ENCODE data around the gene PIM3.

The PIM3 gene

DNA sequence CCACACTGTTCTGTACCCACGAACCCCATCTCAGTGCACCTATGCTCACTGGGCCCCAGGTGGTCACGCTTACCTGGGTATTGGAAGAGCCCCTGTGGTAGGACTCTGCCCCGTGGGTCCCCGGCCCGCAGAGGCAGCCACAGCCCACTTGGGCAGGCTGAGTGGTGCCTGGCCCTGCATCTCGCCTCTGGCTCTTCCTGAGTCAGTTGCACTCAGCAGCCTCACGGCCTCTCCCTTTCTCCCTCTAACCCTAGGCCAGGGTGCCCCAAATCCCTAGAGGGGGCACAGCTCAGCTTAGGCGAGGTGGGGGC, 32.4 kb upstream of the PIM3 start:
- DNase-seq (ENCODE audit: low read depth) = no peak

DNA sequence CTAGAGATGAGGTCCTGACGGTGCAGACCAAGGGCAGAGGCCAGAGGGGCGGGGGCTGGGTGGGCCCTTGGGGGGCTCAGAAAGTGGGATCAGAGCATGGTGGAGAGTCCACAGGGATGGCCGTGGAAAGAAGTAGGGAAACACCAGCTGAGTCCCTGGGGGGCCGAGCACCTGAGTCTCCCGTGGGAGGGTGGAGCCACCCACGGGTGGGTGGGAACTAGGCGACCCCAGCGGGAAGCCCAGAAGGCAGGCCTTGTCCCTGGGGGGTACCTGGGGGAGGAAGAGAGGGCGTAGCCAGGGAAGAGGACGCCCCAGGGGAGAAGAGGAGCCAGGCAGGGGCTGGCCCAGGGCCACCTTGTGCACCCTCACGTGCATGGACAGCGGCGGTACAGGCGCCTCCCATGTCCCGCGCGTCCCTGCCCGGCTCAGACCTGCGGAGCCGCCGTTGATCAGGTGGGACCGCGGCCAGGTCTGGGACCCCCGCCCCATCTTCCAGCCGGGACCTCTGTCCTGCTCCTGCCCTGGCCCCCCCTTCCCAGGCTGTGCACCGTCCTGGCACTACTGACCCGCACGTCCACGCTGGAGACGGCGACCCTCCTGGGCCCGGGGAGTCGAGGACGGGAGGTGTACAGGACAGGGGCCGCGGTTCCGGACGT, 31.9 kb upstream of the PIM3 start:
- no peak for DNase-seq (ENCODE audit: low read depth)

- no peak for DNase-seq (ENCODE audit: low read depth)
These were observed 31.2 kb upstream of the PIM3 start for GRCh38 chr22:49929211-49929979.

DNA sequence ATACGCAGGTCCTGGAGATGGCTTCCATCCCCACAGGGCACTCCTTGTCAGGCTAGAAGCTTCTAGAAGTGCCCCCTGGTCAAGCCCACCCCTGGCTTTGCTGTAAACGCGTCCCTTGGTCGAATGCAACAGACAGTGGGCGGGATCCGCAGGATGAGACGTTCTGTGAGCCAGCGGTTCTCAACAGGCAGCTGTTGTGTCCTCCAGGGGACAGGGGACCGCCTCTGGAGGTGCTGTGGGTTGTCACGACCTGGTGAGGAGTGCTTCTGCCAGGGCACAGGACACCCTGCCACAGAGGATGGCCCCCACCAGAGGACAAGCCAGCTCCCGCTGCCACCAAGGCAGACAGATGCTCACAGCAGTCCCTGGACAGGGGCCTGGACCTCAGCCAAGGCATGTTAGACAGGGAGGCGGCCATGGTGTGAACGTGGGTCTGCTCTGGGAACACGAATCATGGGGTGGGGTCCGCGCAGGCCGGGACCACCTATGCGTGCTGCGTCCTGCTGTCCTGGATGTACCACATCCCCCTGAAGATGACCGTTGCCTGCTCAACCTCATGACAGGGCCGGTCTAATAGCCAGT, 30.5 kb upstream of the PIM3 start:
- DNase-seq (ENCODE audit: low read depth) = no peak

DNA sequence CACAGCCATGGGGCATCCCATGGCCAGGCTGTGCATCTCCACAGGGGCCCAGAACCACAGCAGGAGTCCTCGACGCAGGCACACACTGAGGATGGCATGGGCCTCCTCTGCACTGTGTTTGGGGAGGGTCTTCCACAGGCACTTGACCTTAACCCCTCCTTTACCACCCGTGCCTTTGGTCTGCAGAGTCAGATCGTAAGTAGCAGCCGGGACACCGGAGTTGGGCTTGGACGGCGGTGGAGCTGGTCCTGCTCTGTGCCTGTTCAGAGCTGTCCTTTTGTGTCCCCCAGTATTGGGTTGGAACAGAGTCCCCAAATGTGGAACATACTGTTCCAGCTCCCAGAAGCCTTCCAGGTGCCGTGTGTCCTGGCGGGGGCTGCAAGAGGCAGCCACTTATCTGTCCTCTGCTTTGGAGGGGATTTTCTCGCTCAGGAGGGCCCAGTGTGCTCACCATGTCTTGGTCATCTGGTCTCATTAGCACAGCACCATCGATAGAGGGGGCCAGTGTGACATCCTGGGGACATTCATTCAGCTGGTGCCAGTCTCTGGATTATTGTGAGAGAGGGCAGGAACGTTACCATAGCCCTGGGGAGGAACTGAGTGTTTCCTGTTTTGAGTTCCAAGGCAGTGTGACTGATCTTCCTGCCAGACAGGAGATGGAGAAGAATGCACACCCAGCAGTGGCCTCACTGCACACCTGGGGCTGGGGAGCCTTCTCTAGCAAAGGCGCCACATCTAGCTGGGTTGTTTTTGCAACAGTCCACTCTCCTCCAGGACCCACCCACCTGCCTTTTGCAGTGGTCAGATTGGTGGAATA, 29.8 kb upstream of the PIM3 start:
- DNase-seq (ENCODE audit: low read depth) = no peak

DNA sequence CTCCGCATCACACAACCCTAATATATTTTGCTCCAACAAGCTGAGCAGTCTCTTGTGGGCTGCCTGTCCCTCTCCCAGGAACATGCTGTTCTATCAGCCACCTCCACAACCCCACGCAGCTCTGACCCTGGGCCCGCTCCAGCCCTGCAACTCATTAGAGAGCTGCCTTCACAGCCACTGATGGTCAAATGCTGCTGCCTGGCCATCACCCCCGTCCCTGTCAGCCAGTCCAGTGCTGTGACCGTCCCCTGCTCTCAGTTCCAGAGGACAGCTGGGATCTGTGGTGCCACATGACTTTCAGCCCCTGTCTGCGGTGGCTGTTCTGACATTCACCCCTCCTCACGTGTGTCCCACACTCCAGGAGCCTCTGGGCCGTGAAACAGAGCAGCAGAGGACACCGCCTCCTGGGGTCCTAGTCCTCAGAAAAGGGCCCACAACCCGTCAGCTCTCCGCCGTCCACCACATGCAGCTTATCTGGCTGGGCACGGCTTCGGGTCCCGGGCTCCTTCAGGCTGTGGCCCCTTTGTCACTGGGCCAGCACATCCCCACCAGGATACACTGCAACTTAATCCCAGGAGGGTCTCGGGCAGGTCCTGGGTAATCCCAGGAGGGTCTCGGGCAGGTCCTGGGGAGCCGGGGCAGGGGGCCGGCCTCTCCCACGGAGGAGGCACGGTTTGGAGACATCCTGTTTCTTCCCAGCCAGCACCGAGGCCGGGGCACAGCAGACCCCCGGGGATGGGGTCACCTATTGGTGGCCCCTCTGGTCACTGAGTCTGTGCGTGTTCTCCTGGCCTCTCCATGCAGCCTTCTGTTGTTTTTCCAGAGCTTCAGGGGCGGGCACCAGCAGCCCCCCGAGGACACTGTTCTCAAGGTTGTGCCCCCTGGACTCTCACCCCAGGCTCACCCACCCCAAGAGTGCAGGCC, 27.1 kb upstream of the PIM3 start:
- DNase-seq (ENCODE audit: low read depth) = no peak

GRCh38 chr22:49934160-49934890, 26.2 kb upstream of the PIM3 start:
- no peak for DNase-seq (ENCODE audit: low read depth)

- DNase-seq (ENCODE audit: low read depth) = no peak
These were observed 25.5 kb upstream of the PIM3 start for GRCh38 chr22:49934891-49935557.

DNA sequence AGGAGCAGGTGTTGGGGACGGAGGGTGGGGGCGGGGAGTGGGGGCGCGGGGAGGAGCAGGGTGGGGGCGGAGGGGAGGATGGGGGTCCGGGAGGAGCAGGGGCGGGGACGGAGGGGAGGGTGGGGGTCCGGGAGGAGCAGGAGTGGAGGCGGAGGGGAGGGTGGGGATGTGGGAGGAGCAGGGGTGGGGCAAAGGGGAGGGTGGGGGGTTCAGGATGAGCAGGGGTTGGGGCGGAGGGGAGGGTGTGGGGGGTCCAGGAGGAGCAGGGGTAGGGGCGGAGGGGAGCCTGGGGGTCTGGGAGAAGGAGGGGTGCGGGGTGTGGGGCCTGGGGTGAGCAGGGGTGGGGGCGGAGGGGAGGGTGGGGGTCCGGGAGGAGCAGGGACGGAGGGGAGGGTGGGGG, 25.0 kb upstream of the PIM3 start:
- DNase-seq (ENCODE audit: low read depth) = no peak

GRCh38 chr22:49936018-49936972, 24.3 kb upstream of the PIM3 start:
- DNase-seq (ENCODE audit: low read depth) = no peak

DNA sequence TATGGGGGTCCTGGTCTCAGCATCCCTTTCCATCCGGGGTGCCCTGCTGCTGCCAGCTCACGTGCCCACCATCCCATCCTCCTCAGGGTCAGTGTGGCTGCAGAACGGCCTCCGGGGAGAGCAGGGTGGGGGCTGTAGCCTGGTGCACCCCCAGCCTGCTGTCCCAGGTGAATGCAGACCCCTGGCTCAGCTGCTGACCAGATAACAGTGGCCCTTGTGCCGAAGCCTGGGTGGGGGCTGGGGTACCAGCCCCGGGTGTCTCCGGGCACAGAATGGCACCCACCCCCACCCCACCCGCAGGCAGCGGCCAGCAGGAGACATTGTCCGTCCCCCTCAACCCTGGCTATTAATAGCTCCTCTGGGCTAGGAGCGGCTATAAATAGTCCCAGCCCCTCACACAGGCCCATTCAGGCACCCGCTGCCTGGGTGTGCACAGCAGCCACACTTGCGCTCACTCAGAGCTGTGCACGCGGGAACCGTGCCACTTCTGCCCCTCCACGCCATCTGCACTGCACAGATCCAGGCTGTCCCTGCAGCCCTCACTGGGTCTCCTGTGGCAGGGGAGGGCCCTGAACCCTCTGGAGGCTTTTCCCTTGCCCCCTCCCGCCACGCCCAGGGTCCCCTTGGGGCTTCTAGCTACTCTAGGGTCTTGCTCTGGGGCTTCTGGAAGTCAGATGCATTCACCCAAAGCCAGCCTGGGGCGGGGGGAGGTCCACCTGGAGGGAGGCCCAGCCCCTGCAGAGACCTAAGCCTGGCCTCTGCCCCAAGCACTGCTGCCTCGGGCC, 23.4 kb upstream of the PIM3 start:
- no peak for DNase-seq (ENCODE audit: low read depth)

- no peak for DNase-seq (ENCODE audit: low read depth)
These were observed 22.6 kb upstream of the PIM3 start for GRCh38 chr22:49937758-49938564.

DNA sequence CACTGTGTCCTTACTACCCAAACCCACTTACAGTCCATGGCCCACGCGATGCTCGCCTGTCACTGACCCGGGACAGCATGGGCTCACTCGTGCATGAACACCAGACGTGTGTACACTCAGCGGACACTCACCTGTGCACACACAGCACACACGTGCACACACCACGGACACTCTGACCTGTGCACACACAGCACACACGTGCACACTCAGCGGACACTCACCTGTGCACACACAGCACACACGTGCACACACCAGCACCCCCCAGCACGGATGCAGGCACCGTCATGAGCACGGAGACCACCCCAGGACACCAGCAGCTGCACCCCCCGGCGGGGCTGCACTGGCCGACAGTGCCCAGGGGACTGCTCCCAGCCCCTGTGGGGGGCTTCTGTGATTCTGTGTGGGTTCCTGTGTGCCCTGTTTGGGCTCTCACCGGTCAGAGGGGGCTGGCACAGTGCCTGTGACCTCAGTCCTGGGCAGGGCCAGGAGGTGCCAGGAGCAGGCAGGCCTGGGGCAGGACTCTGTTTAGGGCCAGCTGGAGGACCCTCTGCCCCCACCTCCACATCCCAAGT, 21.9 kb upstream of the PIM3 start:
- DNase-seq (ENCODE audit: low read depth) = no peak

DNA sequence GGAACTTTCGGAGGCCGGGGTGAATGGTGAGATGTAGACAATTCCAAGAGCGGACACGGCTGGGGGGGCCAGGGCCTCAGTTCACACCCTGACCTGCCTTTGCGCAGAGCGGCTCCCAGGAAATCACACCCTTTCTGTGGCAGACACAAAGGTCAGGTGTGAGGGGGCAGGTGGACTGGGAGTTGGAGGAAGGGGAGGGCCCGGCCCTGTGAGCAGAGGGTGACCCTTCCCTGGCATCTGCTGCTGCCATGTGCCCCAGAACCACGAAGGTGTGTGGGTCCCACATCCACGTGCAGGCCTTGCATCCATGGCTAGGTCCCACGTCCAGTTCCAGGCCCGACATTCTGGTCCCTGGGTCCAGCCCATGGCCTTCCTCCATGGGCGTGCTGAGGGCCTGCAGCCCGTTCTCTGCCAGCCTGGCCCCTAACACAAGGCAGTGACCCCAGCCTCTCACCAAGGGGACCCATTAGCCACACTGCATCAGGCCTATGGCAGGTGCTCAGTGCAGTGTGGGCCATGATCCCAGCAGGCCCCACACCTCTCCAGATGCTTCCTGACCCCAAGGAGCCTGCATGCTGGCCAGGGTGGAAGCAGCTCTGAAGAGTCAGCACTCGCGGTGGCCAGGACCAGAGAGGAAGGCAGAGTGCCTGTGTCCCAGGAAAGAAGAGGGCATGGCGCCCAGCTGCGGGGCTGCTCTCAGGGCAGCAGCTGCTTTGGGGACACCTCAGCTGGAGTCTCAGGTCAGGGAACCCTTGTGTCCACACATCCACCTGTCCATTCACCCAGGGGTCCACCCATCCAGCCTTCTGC, 18.9 kb upstream of the PIM3 start:
- DNase-seq (ENCODE audit: low read depth) = no peak

DNA sequence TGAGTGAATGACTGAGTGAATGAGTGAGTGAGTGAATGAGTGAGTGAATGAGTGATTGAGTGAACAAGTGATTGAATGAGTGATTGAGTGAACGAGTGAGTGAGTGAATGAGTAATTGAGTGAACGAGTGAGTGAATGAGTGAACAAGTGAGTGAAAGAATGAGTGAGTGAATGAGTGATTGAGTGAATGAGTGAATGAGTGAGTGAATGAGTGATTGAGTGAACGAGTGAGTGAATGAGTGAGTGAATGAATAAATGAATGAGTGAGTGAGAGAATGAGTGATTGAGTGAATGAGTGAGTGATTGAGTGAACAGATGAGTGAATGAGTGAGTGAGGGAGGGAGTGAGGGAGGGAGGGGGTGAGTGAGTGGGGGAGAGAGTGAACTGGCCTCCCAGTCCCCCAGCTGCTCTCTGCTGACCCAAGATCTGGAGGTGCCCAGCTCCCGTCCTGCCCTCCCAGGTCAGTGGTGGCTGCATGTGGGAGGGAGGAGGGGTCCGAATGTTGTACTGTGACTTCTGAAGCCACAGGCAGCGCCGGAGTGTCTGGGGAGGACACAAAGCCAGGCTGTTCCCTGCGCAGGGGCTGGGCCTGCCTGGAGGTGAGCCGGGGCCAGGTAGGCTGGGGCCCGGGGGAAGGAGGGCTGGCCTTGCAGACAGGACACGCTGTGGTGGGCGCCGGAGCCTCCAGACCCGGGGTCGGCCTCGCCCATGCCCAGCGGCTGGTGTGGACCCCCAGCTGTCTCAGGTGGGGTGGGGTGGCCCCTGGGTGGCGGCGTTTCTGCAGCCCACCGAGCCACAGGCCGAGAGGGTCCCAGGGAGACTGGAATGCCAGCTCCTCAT, 17.8 kb upstream of the PIM3 start:
- DNase-seq (ENCODE audit: low read depth) = no peak

DNA sequence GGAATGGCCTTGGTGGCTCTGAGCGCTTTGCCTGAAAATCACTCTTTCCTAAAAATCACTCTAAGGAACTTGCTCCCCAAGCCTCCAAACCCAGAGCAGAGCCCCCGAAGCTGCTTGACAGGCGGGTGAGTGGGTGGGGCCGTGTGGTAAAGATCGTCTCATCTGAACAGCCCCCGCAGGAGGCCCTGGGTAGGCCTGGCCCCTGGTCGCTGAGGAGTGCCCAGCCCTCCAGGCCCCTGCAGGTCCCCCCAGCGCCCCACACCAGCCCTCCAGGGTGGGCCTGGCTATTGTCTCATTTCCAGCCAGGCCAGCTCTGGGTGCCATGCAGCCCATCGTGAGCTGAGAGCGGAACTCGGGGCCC, 17.2 kb upstream of the PIM3 start:
- no peak for DNase-seq (ENCODE audit: low read depth)
